ENCODE measurements around the gene TOB1.

- TF ChIP-seq ZNF560 (tag by site-specific recombination; IDR thresholded peaks at IDR 0.05; ENCODE audit: borderline replicate concordance) = no peak
- no peak for TF ChIP-seq KLF10 (tag by site-specific recombination; IDR thresholded peaks at IDR 0.05)
- no peak for TF ChIP-seq ZNF501 (tag by site-specific recombination; IDR thresholded peaks at IDR 0.05)
- no peak for TF ChIP-seq ZNF654 (tag by site-specific recombination; IDR thresholded peaks at IDR 0.05; ENCODE audit: low read depth)
- no peak for TF ChIP-seq ZNF292 (tag by site-specific recombination; IDR thresholded peaks at IDR 0.05; ENCODE audit: borderline replicate concordance, low read depth)
- no peak for TF ChIP-seq CTCF (tag by site-specific recombination; IDR thresholded peaks at IDR 0.05)
Observed at GRCh38 chr17:50853781-50854180, 12.4 kb downstream of the TOB1 start.

All from HEK293 (cell line).